Right cardiac atrium (tissue), 5 donors: ENCODE results near the gene FOXF2. TPM values are rescaled to one million over a fixed set of nuclear protein-coding genes. Genes with fewer than 3 reads are reported as not detected.

Source experiments
- ATAC-seq, 2 donors: fragments of 200-7000 bp; cut with Tn5 transposase; one replicate each; pipeline versions ENCODE4 v1.8.0 to v1.9.1; 2020; ENCODE audit warnings: moderate library complexity in 2 of 2, mild to moderate bottlenecking in 1 of 2
- DNase-seq, 3 donors: peaks; one replicate each; pipeline ENCODE4 v3.0.0-alpha.2; 2020
- H3K27ac ChIP-seq: one replicate; pipeline ENCODE4 v1.5.1; 2013; ENCODE audit warnings: mild to moderate bottlenecking, low read length, control low read depth, moderate library complexity
- H3K27me3 ChIP-seq: one replicate; pipeline ENCODE4 v1.6.1; 2013; ENCODE audit not compliant: control insufficient read depth, insufficient read depth
- H3K4me1 ChIP-seq: one replicate; pipeline ENCODE4 v1.6.1; 2013; ENCODE audit warnings: low read length; ENCODE audit not compliant: control insufficient read depth, insufficient read depth
- H3K4me3 ChIP-seq: one replicate; pipeline ENCODE4 v1.5.1; 2013; ENCODE audit warnings: low read length, control low read depth
- H3K9me3 ChIP-seq: one replicate; pipeline ENCODE4 v1.6.1; 2013; ENCODE audit warnings: low read length; ENCODE audit not compliant: control insufficient read depth
- WGBS: extraction: QIAGEN DNeasy Blood & Tissue Kit; methylation state at CpG from one replicate; pipeline ENCODE4 v1.1.7; 2013; 5-methylcytosine and 5-hydroxymethylcytosine counted together
- intact Hi-C, 4 donors: fragments of 100-400 bp; cut with DNase I; formaldehyde crosslinking; loops; one replicate each; pipeline versions ENCODE4 v1.11.0 to v1.14.0; 2022 to 2023
- polyA plus RNA-seq: library from polyadenylated mRNA; stranded (reverse); fragments of 200-250 nt; gene quantifications from one replicate; pipeline ENCODE4 v1.2.3, GENCODE V29; 2013
- total RNA-seq, 4 donors: library from RNA; stranded (reverse); fragmentation: NEBNext Ultra II Directional; extraction: Animal tissue kit (Norgen Biotek cat#: 25700); gene quantifications; one replicate each; pipeline ENCODE4 v1.2.1, GENCODE V29; 2021
- donor health status: healthy with polysubstance abuse.
- donor health status: DM: no; HTN: yes; CAD: no.
- donor health status: DM: no; HTN: no; CAD: no.
- donor health status: DM: no; HTN: yes; CAD: no; lungs with severe emphysema.
- donor health status: DM: yes; HTN: yes; CAD: no.

FOXF2 gene
- total and polyA plus RNA-seq, 5 donors = 0.31 to 0.78 (median 0.48) TPM; not detected in 1

DNA sequence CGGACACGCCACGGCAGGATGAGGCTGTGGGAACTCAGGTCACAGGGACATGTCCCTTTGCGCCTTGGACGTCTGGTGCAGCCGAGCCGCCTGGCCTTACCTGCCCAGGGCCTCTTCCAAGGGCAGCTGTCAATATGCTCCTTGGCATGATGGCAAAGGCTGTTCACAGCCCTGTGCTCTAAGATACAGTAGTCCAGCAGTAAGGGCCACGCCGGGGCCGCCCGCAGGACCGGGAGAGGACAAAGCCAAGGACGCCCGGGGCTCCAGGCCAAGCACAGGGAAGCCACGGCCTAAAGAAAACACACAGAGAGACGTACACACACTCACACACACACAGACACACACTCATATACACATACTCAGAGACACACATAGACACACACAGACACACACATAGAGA, 13.0 kb downstream of the FOXF2 start:
- Histone ChIP-seq H3K27ac (no peak overlapping the region), H3K9me3 (no peaks in the 10 kb centered on the region), H3K4me1 (no peaks in the 10 kb centered on the region), H3K27me3 (no peaks in the 10 kb centered on the region), H3K4me3 (no peak overlapping the region)
- no peak for DNase-seq
- intact Hi-C loops = no loop called here
- 82% methylated on average over 16 of the region's 16 CpGs for WGBS
- ATAC-seq = no peak

DNA sequence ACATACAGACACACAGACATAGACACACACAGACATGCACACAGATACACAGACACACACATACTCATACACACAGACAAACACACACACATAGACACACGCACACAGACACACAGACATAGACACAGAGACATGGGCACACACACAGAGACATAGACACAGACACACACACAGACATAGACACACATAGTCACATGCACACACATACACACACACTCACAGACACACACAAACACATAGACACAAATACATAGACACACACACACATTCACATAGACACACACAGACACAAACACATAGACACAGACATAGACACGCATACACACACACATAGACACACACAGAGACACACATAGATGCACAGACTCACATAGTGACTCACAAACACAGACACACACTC, 13.5 kb downstream of the FOXF2 start:
- intact Hi-C loops = no loop called here
- Histone ChIP-seq H3K27ac (no peak overlapping the region), H3K4me3 (no peak overlapping the region), H3K4me1 (no peaks in the 10 kb centered on the region), H3K9me3 (no peaks in the 10 kb centered on the region), H3K27me3 (no peaks in the 10 kb centered on the region)
- 91% methylated on average over 2 of the region's 2 CpGs for WGBS
- no peak for ATAC-seq
- no peak for DNase-seq

DNA sequence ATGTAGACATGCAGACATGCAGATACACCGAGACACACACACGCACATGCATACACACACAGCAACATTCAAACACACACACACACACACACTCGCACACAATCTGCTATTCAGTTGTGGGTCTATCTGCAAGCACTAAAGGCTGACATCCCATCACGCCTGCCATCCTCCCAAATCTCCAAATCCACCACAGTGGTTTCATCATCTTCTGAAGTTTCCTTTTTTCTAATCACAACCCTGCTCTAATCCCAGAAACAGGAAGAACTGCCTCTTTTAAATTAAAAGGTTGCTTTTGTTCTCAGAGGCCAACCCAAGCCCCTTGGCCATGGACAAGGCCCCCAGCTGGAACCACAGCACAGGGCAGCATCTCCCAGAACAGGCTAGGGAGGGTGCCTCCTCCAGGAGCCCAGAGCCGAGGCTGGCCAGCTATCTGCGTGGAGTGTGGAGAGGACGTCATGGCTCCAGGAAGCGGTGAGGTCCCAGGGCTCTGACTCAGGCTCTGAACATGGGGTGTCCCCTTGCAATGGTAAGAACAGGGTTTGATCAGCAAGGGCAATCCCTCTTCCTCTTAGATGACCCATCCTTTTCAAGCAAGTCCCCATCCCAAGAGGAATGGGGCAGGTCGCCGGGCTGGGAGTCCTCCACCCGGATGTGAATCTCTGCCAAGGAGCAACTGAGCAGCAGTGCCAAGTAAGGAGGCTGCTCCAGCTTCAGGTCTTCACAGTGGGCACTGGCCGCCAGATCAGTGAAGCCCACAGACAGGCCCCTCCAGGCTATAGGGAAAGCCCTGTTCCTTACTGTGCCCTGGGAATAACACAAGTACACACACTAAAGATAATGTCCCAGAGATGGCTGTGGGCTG, 14.7 kb downstream of the FOXF2 start:
- H3K27ac ChIP-seq = no peak overlapping the region
- DNase-seq = no peak
- intact Hi-C loops = no loop called here
- no peaks in the 10 kb centered on the region for H3K9me3 ChIP-seq
- H3K4me3 ChIP-seq = no peak overlapping the region
- no peak for ATAC-seq
- no peaks in the 10 kb centered on the region for H3K4me1 ChIP-seq
- 76% methylated on average over 12 of the region's 12 CpGs for WGBS
- no peaks in the 10 kb centered on the region for H3K27me3 ChIP-seq

DNA sequence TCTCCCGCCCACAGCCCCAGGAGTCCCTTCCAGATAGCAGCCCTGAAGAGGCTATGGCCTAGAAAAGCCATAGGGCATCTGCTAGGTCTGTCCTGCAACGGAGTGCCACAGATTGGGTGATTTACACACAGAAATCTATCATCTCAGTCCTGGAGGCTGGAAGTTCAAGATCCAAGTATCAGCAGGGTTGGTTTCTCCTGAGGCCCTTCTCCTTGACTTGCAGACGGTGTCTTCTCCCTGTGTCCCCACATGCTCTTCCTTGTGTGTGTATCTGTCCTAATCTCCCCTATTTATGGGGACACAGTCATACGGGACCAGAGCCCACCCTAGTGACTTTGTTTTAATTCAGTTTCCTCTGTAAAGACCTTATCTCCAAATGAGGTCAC, 15.3 kb downstream of the FOXF2 start:
- Histone ChIP-seq H3K27ac (no peak overlapping the region), H3K9me3 (no peaks in the 10 kb centered on the region), H3K4me1 (no peaks in the 10 kb centered on the region), H3K27me3 (no peaks in the 10 kb centered on the region), H3K4me3 (no peak overlapping the region)
- ATAC-seq (no peak), DNase-seq (no peak)
- intact Hi-C loops = no loop called here
- WGBS = 76% methylated on average over 4 of the region's 4 CpGs

DNA sequence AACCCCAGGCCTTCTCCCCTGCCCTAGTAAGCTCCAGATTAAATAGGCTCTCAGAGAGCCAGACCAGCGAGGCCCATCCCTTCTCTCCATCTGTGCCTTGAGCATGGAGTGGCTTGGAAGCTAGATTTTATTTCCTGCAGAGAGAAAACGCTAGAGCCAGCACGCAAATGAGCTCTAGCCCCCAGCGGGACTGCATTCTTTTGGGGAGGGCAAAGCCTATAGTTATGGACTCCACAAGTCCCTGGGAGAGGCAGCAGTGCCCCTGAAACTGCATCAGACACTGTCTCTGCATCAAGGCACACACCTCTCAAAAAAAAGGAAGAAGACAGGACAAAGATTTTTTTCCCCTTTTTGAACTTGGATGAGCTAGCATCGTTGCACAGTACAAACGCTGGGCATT, 15.8 kb downstream of the FOXF2 start:
- DNase-seq (no peak), ATAC-seq (no peak)
- no peaks in the 10 kb centered on the region for H3K4me1 ChIP-seq
- WGBS = 67% methylated on average over 6 of the region's 6 CpGs
- H3K27me3 ChIP-seq = no peaks in the 10 kb centered on the region
- intact Hi-C loops = no loop called here
- H3K4me3 ChIP-seq = no peak overlapping the region
- no peaks in the 10 kb centered on the region for H3K9me3 ChIP-seq
- no peak overlapping the region for H3K27ac ChIP-seq

GRCh38 chr6:1406306-1407072, 17.1 kb downstream of the FOXF2 start:
- 75% methylated on average over 13 of the region's 13 CpGs for WGBS
- no peak for DNase-seq
- H3K27ac ChIP-seq = no peak overlapping the region
- no peak for ATAC-seq
- intact Hi-C loops = no loop called here
- no peaks in the 10 kb centered on the region for H3K27me3 ChIP-seq
- H3K4me1 ChIP-seq = no peaks in the 10 kb centered on the region
- no peaks in the 10 kb centered on the region for H3K9me3 ChIP-seq
- no peak overlapping the region for H3K4me3 ChIP-seq

DNA sequence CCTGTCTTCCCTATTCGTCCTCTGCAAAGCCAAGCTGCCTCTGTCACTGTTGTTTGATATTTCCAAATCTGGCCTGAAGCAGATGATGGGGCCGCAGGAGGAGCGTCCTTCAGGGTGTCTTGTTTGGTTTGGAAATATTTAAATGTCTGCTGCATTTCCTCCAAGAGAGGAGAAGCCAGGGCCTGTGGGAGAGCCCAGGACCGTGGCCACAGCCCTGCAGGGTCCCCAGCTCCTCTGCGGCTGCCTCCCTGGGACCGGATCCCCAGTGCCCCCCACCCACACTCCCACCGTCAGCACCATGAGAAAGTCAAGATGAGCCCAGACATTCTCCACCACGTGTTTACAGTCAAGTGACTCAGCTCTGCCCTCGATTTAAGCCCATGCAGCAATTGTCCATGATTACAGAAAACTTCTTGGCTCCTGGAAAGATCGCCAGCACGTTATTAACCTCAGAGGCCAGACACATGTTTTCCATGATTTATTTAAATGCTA, 18.2 kb downstream of the FOXF2 start:
- Histone ChIP-seq H3K4me1 (no peaks in the 10 kb centered on the region), H3K27ac (no peak overlapping the region), H3K4me3 (no peak overlapping the region), H3K9me3 (no peaks in the 10 kb centered on the region), H3K27me3 (no peaks in the 10 kb centered on the region)
- ATAC-seq (no peak), DNase-seq (no peak)
- intact Hi-C loops = no loop called here
- 54% methylated on average over 11 of the region's 11 CpGs for WGBS

- Histone ChIP-seq H3K27me3 (no peaks in the 10 kb centered on the region), H3K27ac (no peak overlapping the region), H3K4me3 (no peak overlapping the region), H3K9me3 (no peaks in the 10 kb centered on the region), H3K4me1 (no peaks in the 10 kb centered on the region)
- DNase-seq (no peak), ATAC-seq (no peak)
- intact Hi-C loops = no loop called here
- 62% methylated on average over 22 of the region's 22 CpGs for WGBS
Measured at GRCh38 chr6:1409774-1410465, 20.5 kb downstream of the FOXF2 start.

- H3K27ac ChIP-seq = no peak overlapping the region
- DNase-seq = no peak
Measured at GRCh38 chr6:1412901-1413300, 23.5 kb downstream of the FOXF2 start.

GRCh38 chr6:1415416-1416063, 26.2 kb downstream of the FOXF2 start:
- H3K4me1 ChIP-seq = no peaks in the 10 kb centered on the region
- 92% methylated on average over 10 of the region's 10 CpGs for WGBS
- no peaks in the 10 kb centered on the region for H3K27me3 ChIP-seq
- H3K27ac ChIP-seq = no peak overlapping the region
- no peak for DNase-seq
- H3K4me3 ChIP-seq = no peak overlapping the region
- peaks cover 2% of the 10 kb centered on the region for H3K9me3 ChIP-seq
- intact Hi-C loops = no loop called here
- ATAC-seq = no peak

More at GRCh38 chr6:1412901-1413300, 23.5 kb downstream of the FOXF2 start:
- no peaks in the 10 kb centered on the region for H3K9me3 ChIP-seq
- no peaks in the 10 kb centered on the region for H3K4me1 ChIP-seq
- intact Hi-C loops = no loop called here
- 63% methylated on average over 9 of the region's 9 CpGs for WGBS
- H3K4me3 ChIP-seq = no peak overlapping the region
- H3K27me3 ChIP-seq = no peaks in the 10 kb centered on the region
- no peak for ATAC-seq
